MV-4-11 (cell line): ENCODE results near the gene TMEM245.
"Not testable (repeated sequence)": the region's sequence is repeated elsewhere in the genome, so short reads cannot be mapped to it uniquely, and the experiment has no call there.

Experiments
- DNase-seq: peaks from one replicate; lab custom pipeline; 2025; lab: John Stamatoyannopoulos, UW

TMEM245 gene

DNA sequence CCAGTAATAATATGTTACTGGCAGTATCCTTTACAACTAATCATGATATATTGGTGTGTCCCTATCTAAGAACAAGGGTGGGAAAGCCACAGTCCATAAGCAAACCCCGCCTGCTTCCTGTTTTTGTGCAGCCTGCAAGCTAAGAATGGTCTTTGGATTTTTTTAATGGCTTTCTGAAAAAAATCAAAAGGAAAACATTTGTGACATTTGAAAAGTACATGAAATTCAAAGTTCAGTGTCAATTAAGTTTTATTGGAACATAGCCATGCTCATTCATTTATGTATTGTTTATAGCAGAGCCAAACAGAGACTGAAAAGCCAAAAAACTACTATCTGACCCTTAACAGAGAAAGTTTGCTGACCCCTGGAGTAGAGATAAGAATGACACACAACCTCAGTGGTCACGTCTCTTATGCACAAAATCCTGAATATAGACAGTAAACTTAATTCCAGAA is 12.8 kb upstream of the TMEM245 start:
- DNase-seq, result peak; percentile 8

GRCh38 chr9:109129470-109130197 is 9.9 kb upstream of the TMEM245 start:
- no peak for DNase-seq

GRCh38 chr9:109126671-109127070 is 6.9 kb upstream of the TMEM245 start:
- DNase-seq, result not testable (repeated sequence)

DNA sequence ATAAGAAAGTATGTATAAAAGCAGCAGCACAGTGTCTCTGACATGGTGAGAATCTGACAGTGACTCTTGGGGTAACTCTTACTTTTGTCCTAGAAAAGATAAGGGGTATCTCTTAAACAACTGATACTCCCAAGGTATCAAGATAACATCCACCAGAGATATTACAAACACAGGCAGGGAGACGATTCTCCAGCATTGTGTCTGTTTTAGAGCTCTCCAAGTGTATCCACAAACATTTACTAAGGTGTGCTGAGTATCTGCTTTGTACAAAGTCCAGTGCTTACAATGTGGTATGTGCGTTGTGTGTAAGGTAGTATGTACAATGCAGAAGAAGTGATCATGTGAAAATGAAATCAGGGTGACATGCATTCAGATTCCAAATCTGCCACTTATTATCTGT is 4.4 kb upstream of the TMEM245 start:
- no peak for DNase-seq

DNA sequence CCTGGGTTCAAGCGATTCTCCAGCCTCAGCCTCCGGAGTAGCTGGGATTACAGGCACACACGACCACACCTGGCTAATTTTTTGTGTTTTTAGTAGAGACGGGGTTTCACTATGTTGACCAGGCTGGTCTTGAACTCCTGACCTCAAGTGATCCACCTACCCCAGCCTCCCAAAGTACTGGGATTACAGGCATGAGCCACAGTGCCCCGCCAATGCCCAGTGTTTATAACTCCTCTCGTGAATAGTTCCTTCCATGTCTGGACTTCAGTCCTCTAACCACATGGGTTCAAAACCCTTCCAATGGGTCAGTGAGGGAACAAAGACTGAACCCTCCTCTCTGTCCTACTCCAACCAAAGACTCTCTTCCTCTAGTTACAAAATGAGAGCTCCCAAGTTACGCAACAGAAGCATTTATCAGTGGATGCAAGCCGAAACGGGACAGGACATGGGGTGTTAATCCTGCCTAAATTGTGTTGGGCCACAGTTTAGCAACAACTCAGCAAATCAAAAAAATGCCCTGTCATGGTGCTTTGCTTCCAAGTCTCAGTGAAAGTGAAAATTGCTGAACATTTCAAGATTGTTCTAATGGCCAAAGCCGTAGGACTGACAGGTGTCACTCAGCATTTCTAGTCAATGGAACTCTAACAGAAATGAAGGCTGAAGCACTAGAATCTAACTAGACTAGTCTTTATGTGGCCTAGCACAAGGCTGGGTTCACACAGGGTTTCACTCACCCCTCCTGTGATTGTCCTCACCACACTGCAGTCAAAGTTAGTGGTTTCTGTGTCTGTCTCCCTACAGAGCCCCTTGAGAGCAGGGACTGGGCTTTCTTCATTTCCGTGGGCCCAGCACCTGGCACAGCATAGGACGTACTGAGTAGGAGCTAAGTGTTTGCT is 3.2 kb upstream of the TMEM245 start:
- DNase-seq, result peak; percentile 96

DNA sequence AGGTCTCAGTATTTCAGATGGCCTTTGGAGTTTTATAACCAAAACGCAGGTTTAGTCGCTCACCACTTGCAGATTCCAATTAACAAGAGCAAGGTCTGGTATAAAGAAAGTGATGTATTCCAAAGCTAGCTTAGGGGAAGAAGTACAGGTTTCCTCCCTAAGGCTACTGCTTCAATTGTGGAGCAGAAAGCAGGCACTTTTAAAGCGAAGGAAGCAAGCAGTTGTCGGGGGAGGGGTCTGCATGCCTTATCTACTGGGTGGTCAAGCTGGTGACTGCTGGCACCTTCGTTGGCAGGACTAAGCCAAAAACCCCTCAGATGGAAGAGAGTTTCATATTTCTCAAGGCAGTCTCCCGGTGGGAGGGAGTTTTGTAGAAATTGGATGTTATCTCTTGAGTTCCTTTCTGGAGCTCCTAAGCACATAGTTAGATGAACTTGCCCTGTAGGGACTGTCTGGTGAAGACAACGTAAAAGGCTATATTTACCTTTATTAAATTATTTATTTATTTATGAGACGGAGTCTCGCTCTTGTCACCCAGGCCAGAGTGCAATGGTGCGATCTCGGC is 1.6 kb upstream of the TMEM245 start:
- DNase-seq, result no peak

DNA sequence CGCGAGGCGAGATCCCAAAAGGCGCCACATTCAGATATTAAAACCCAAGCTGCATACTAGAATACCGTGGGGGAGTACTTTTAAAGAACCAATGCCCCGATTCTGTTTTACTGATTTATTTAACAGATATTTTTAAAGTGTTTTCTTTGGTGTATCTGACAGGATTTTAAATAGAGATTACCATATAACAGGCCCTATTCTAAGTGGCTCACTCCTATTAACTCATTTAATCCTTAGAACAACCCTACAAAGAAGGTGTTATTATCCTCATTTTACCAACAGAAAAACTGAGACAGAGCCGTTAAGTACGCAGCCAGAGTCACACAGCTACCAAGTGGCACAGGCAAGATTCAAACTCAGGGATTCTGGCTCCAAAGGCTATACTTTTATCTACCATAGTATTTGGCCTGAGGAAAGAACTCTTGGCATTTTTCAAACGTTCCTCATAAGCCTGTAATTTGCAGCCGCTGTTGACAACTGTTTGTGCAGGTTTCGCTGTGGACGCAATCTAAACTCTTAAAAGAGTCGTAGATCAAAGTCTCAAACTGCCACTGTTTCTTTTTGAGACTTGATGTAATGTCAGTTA is 550 bp upstream of the TMEM245 start:
- no peak for DNase-seq

- DNase-seq, result no peak
Measured at GRCh38 chr9:109118808-109119438, 824 bp downstream of the TMEM245 start.

GRCh38 chr9:109117856-109118807 is 1.6 kb downstream of the TMEM245 start:
- peak; percentile 85 for DNase-seq

- DNase-seq, result no peak
Measured at GRCh38 chr9:109115931-109116526, 3.7 kb downstream of the TMEM245 start.

- DNase-seq, result no peak
Measured at GRCh38 chr9:109114670-109115069, 5.1 kb downstream of the TMEM245 start.

DNA sequence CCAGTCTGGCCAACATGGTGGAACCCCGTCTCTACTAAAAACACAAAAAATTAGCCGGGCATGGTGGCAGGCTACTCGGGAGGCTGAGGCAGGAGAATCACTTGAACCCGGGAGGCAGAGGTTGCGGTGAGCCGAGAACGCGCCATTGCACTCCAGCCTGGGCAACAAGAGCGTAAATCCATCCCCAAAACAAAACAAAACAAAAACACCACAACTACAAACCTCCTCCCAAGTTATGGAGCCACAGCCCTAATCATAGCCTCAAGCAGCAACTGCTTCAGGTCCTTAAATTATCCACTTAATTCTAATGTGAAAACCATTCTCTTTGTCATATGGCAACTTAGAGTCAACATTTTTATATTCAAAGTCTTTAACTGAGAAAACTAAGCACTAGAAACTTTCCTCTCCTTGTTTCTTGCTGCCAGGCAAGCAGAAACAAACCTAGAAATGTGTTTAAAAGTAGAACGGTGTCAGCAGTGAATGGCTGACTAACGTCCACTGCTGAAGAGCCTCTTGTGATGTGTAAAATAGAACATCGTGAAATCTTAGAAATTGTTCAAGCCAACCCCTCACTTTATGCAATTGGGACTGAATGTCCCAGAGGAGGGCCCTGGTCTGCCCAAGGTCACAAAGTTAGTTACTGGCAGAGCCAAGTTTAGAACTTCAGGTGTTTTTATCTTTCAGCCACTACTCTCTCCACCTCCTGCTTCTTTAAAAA is 5.7 kb downstream of the TMEM245 start:
- DNase-seq, result no peak

- DNase-seq, result no peak
Measured at GRCh38 chr9:109113254-109113653, 6.5 kb downstream of the TMEM245 start.

DNA sequence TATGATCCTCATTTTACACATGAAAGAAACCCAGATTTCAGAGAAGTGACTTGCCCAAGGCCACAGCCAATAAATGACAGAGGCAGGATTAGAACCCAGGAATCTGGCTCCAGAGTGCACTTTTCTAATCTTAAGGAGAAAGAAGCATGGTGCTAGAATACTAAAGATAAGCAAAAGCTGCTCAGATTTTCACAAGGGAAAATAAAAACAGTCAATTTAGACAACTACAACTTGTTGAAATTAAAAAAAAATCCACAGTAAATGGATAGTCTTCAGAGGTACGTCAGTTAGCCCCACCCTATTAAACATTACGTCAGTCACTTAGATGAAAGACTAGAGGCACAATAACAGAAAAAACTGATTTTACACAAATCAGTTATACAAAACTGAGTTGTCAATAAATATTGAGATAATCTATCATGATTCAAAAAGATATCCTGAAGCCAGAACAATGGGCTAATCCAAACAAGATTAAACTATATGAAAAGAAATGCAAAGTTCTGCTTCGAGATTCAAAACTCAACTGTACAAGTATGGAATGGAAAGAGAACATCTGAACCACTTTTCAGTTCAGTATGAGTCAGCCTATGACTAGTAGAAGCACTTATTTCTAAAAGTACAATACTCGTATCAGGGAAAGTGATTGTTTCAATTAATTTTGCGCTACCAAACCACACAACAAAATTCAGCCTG is 9.3 kb downstream of the TMEM245 start:
- DNase-seq, result peak; percentile 11

- DNase-seq, result no peak
Measured at GRCh38 chr9:109109967-109110328, 9.8 kb downstream of the TMEM245 start.

GRCh38 chr9:109108318-109108717 is 11.4 kb downstream of the TMEM245 start:
- DNase-seq, result peak; percentile 83

DNA sequence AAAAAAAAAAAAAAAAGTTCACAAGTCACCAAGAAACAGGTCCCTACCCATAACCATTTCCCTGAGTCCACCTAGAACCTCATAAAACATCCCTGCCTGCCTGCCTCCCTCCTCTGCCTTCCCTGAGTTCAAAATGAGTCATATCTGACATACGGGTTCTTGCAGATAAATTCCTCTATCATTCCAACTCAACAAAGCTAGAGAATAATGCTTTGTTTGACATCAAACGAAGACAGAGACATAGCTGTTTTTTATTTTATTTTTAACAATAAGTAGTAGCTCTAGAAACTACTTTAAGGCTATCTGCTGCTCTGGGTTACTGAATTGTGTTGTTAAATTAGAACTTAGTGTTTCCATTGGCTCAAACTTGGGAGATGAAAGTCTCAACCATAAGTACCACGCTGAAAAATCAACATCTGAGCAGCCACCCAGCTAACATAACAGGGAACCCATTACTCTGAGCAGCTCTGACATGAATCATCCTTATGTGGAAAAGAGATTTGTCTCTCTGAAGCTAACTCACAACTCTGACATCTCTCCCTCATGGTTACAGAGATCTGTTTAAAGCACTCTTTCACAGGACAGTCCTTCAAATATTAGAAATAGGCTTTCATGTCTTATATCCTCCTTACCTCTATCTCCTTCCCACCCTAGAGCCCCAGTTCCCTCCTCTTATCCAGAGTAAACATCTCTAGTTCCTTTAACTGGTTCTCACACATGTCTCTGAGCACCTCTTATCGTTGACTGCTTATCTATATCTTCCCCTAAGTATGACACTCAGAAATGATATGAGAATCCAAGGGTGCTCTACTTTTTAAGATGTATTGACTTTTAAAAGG is 12.1 kb downstream of the TMEM245 start:
- no peak for DNase-seq

DNA sequence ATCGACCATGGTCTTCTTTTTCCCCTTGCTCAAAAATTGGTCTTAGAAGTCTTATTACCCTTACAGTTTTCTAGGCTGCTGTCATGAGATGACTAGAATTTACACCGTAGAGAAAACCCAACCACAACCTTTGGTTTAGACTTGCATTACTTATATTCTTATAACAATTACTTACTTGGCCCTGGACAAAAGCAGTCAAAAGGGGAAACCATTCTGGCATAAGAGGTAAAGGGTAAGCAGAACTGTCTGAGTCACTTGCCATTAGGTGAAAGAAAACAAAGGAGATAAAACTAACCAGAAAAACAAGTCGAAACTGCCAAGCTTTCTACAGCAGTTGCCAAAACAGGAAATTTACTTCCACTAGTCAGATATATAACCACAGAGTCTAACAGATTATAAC is 17.9 kb downstream of the TMEM245 start:
- peak; percentile 41 for DNase-seq
